HEK293T (cell line): ENCODE results near the gene PFDN1.
"Not testable (repeated sequence)": the region's sequence is repeated elsewhere in the genome, so short reads cannot be mapped to it uniquely, and the experiment has no call there.

Experiments used
- FOXM1 ChIP-seq: fragments of 450-650 bp; IDR thresholded peaks from 2 replicates; pipeline ENCODE4 v1.6.1; 2017; ENCODE audit warnings: mild to moderate bottlenecking, borderline replicate concordance
- SP1 ChIP-seq: fragments of 450-650 bp; IDR thresholded peaks from 2 replicates; pipeline ENCODE4 v1.6.1; 2017

DNA sequence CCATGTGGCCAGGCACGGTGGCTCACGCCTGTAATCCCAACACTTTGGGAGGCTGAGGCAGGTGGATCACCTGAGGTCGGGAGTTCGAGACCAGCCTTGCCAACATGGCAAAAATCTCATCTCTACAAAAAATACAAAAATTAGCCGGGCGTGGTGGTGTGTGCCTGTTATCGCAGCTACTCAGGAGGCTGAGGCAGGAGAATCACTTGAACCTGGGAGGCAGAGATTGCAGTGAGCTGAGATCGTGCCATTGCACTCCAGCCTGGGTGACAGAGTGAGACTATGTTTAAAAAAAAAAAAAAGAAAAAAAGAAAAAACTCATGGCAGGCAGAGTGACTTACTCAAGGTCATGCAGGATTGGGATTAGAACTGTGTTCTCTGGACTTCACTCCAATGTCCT lies 40.9 kb upstream of the PFDN1 start:
- TF ChIP-seq FOXM1, SP1: not testable (repeated sequence)
